HepG2 (cell line): Measurements from ENCODE around the gene NUBP1. TPM values are rescaled to one million over a fixed set of nuclear protein-coding genes. Genes with fewer than 3 reads are reported as not detected.

Experiments used
- ATAC-seq: fragments of 200-7000 bp; cut with Tn5 transposase; 3 replicates; pipeline ENCODE4 v1.9.1; 2020; ENCODE audit warnings: mild to moderate bottlenecking, moderate library complexity
- Bru-seq: library from RNA; stranded (reverse); fragments of 400-500 nt; gene quantifications from one replicate; lab custom pipeline; 2021; lab: Mats Ljungman, UMichigan
- BruChase-seq, 2 experiments: library from RNA; stranded (reverse); fragments of 400-500 nt; gene quantifications; one replicate each; lab custom pipeline; 2021; lab: Mats Ljungman, UMichigan
- BruUV-seq: library from RNA; stranded (reverse); fragments of 400-500 nt; replicated peaks from 2 replicates; lab custom pipeline; 2021; lab: Mats Ljungman, UMichigan
- CTCF ChIA-PET: fragments of 300-600 bp; formaldehyde crosslinking; extraction: SDS; loops from one replicate; lab custom pipeline; 2021; ENCODE audit warnings: low total read pairs, inconsistent platforms, low intra/inter-chr PET ratio; lab: Yijun Ruan, JAX
- POLR2A ChIA-PET: fragments of 350-600 bp; sonication (Branson Sonifier 250); formaldehyde crosslinking; loops from one replicate; lab custom pipeline; 2020; ENCODE audit warnings: antibody characterized with exemption, inconsistent platforms; lab: Yijun Ruan, JAX
- DNase-seq: peaks from one replicate; pipeline ENCODE4 v3.0.0-alpha.2; 2015; ENCODE audit warnings: low spot score
- FAIRE-seq: peaks from 3 replicates; lab custom pipeline; 2011; peaks lifted over from hg19 to GRCh38; lab: Jason Lieb, UNC
- H2AFZ ChIP-seq: one replicate; pipeline ENCODE4 v1.6.1; 2011; ENCODE audit warnings: low read length, inconsistent platforms
- H3K27ac ChIP-seq: fragments of 300-600 bp; 3 replicates; pipeline ENCODE4 v1.8.0; 2011; ENCODE audit warnings: mixed run types, mild to moderate bottlenecking, mixed read lengths, low read length, inconsistent platforms; ENCODE audit not compliant: insufficient read depth; ENCODE audit errors: extremely low read length
- H3K27me3 ChIP-seq, 2 experiments: fragments of 200-600 bp in 1 of 2; 2 replicates in 1 of 2; 3 replicates in 1 of 2; pipeline versions ENCODE4 v1.6.0 to v1.8.0; 2011; ENCODE audit warnings: low read length in 2 of 2, mild to moderate bottlenecking in 2 of 2, moderate library complexity in 2 of 2, inconsistent platforms in 1 of 2; ENCODE audit not compliant: insufficient read depth in 2 of 2, control insufficient read depth in 1 of 2
- H3K36me3 ChIP-seq, 2 experiments: fragments of 200-600 bp in 1 of 2; replicated peaks in 1 of 2; 2 replicates in 1 of 2; 3 replicates in 1 of 2; pipeline versions ENCODE4 v1.5.1 to v1.8.0; 2011; ENCODE audit warnings: low read length in 2 of 2, inconsistent platforms in 1 of 2; ENCODE audit not compliant: insufficient read depth in 2 of 2, control insufficient read depth in 1 of 2
- H3K4me1 ChIP-seq: 2 replicates; pipeline ENCODE4 v1.5.1; 2012; ENCODE audit warnings: low read length, inconsistent platforms; ENCODE audit not compliant: insufficient read depth
- H3K4me2 ChIP-seq: 2 replicates; pipeline ENCODE4 v1.6.0; 2011; ENCODE audit warnings: low read depth, low read length, inconsistent platforms
- H3K4me3 ChIP-seq, 3 experiments: fragments of 200-600 bp in 1 of 3; sonication (generic), shearing (Covaris generic) in 1 of 3; replicated peaks in 1 of 3; 2 replicates each; pipeline ENCODE4 v1.5.1; 2011 to 2016; ENCODE audit warnings: low read length in 3 of 3, inconsistent platforms in 2 of 3, low read depth in 2 of 3, mild to moderate bottlenecking in 2 of 3, control low read depth in 1 of 3, mixed read lengths in 1 of 3; ENCODE audit not compliant: insufficient read depth in 1 of 3
- H3K79me2 ChIP-seq: one replicate; pipeline ENCODE4 v1.6.1; 2011; ENCODE audit warnings: low read length, inconsistent platforms; ENCODE audit not compliant: insufficient read depth
- H3K9ac ChIP-seq: 2 replicates; pipeline ENCODE4 v1.6.0; 2011; ENCODE audit warnings: mild to moderate bottlenecking, low read depth, low read length, inconsistent platforms; ENCODE audit not compliant: insufficient read depth
- H3K9me3 ChIP-seq: 2 replicates; pipeline ENCODE4 v1.5.1; 2012; ENCODE audit warnings: mild to moderate bottlenecking, low read length
- H4K20me1 ChIP-seq: 2 replicates; pipeline ENCODE4 v1.6.0; 2011; ENCODE audit warnings: inconsistent platforms, mild to moderate bottlenecking, low read length, moderate library complexity; ENCODE audit not compliant: insufficient read depth
- ATF7 ChIP-seq, 2 experiments: fragments of 450-650 bp in 1 of 2; sonication (generic) in 1 of 2; formaldehyde crosslinking in 1 of 2; IDR thresholded peaks; 2 replicates each; pipeline versions ENCODE4 v1.4.0 to v1.6.1; 2016 to 2020; ENCODE audit warnings: antibody characterized with exemption in 1 of 2, mild to moderate bottlenecking in 1 of 2, missing genetic modification reagents in 1 of 2
- EZH2 ChIP-seq: conservative IDR thresholded peaks from 2 replicates; pipeline ENCODE4 v1.6.1; 2012; ENCODE audit warnings: mild to moderate bottlenecking, low read depth, low read length, moderate library complexity
- HNF4G ChIP-seq, 2 experiments: sonication (generic) in 1 of 2; formaldehyde crosslinking in 1 of 2; IDR thresholded peaks; 2 replicates each; pipeline versions ENCODE4 v1.4.0 to v1.6.1; 2011 to 2020; ENCODE audit warnings: borderline replicate concordance in 2 of 2, low read depth in 2 of 2, mild to moderate bottlenecking in 2 of 2, low read length in 1 of 2, missing genetic modification reagents in 1 of 2, moderate library complexity in 1 of 2
- MAF1 ChIP-seq: sonication (generic); formaldehyde crosslinking; IDR thresholded peaks from 2 replicates; pipeline ENCODE4 v1.5.0; 2020; ENCODE audit warnings: missing genetic modification reagents, borderline replicate concordance
- NCOA1 ChIP-seq: sonication (generic); formaldehyde crosslinking; IDR thresholded peaks from 2 replicates; pipeline ENCODE4 v1.9.0; 2021; ENCODE audit warnings: missing genetic modification reagents
- PAF1 ChIP-seq: IDR thresholded peaks from 2 replicates; pipeline ENCODE4 v1.6.1; 2016; ENCODE audit warnings: missing genetic modification reagents, missing compliant biosample characterization
- RFXAP ChIP-seq: sonication (generic); formaldehyde crosslinking; IDR thresholded peaks from 2 replicates; pipeline ENCODE4 v1.4.0; 2020; ENCODE audit warnings: missing genetic modification reagents, borderline replicate concordance
- TIGD3 ChIP-seq: sonication (generic); formaldehyde crosslinking; IDR thresholded peaks from 2 replicates; pipeline ENCODE4 v1.5.1; 2020; ENCODE audit warnings: mild to moderate bottlenecking, missing genetic modification reagents, borderline replicate concordance
- TRAFD1 ChIP-seq: sonication (generic); formaldehyde crosslinking; IDR thresholded peaks from 2 replicates; pipeline ENCODE4 v1.5.1; 2020; ENCODE audit warnings: missing genetic modification reagents, mild to moderate bottlenecking, borderline replicate concordance
- TRIM24 ChIP-seq: sonication (generic); formaldehyde crosslinking; IDR thresholded peaks from 2 replicates; pipeline ENCODE4 v1.8.0; 2022; ENCODE audit warnings: mild to moderate bottlenecking, missing genetic modification reagents
- ZNF616 ChIP-seq: sonication (generic); formaldehyde crosslinking; IDR thresholded peaks from 2 replicates; pipeline ENCODE4 v1.5.0; 2020; ENCODE audit warnings: low read depth, mild to moderate bottlenecking, missing genetic modification reagents
- ZNF891 ChIP-seq: sonication (generic); formaldehyde crosslinking; IDR thresholded peaks from 2 replicates; pipeline ENCODE4 v1.5.0; 2020; ENCODE audit warnings: mild to moderate bottlenecking, missing genetic modification reagents
- WGBS: methylation state at CpG from one replicate; pipeline ENCODE4 v1.1.6; 2017; ENCODE audit warnings: low lambda C conversion rate; 5-methylcytosine and 5-hydroxymethylcytosine counted together
- in situ Hi-C: cut with HindIII; loops from 2 replicates; pipeline ENCODE4 v1.10.0; 2017; ENCODE audit warnings: low pct_unique_long_range_greater_than_20kb; ENCODE audit not compliant: extremely low pct_ligation_motif_present
- intact Hi-C: fragments of 100-400 bp; cut with micrococcal nuclease; formaldehyde crosslinking; loops from one replicate; pipeline ENCODE4 v1.10.0; 2022; ENCODE audit not compliant: unreplicated experiment
- long read RNA-seq, 2 experiments: library from RNA in 1 of 2; library from polyadenylated mRNA in 1 of 2; stranded (forward) in 1 of 2; unstranded in 1 of 2; transcript quantifications; one replicate each; pipeline ENCODE4 v2.0.0, GENCODE V29; 2019 to 2022
- polyA minus RNA-seq, 3 experiments: library from RNA; depleted of rRNA, polyadenylated mRNA; stranded (reverse); fragments of >200 nt; gene quantifications; 2 replicates each; pipeline ENCODE4 v1.2.3, GENCODE V29; 2011; ENCODE audit warnings: low replicate concordance in 1 of 3
- polyA plus RNA-seq, 8 experiments: library from polyadenylated mRNA; depleted of rRNA in 3 of 8; stranded (reverse) in 7 of 8; unstranded in 1 of 8; fragments of >200 nt; fragmentation: Illumina TruSeq in 4 of 8; extraction: Trizol in 4 of 8; gene quantifications; 2 replicates each; pipeline versions ENCODE4 v1.2.1 to v1.2.3, GENCODE V29; 2011 to 2016; ENCODE audit warnings: low read depth in 4 of 8, missing spikeins in 1 of 8, mixed read lengths in 1 of 8; ENCODE audit not compliant: insufficient read depth in 1 of 8
- total RNA-seq, 5 experiments: library from RNA; depleted of rRNA; stranded (reverse); fragments of >200 nt; fragmentation: Illumina TruSeq; extraction: Trizol; gene quantifications; 2 replicates each; pipeline ENCODE4 v1.2.3, GENCODE V29; 2016; ENCODE audit warnings: low read depth in 1 of 5

The NUBP1 gene
- total RNA-seq (2016; rRNA removed; fragmentation: Illumina TruSeq; extraction: Trizol) (70.4 and 85.8 TPM in 2 replicates), polyA plus RNA-seq (2011; rRNA removed) (53.5 and 53.9 TPM in 2 replicates), polyA minus RNA-seq (2011; rRNA and poly(A)+ RNA removed; ENCODE audit: low replicate concordance) (26.5 and 26.6 TPM in 2 replicates), Bru-seq, nascent RNA (percentile 80 among the genes with signal in this experiment), BruChase-seq, experiment 1, labeled RNA remaining after a 6-hour chase (percentile 78 among the genes with signal in this experiment), BruChase-seq, experiment 2, labeled RNA remaining after a 2-hour chase (percentile 78 among the genes with signal in this experiment)
- 16.4 and 18.5 TPM in 2 replicates for total RNA-seq (2016; cell fraction: cytosol; rRNA removed; fragmentation: Illumina TruSeq; extraction: Trizol; ENCODE audit: low read depth)
- total RNA-seq (2016; cell fraction: insoluble cytoplasmic fraction; rRNA removed; fragmentation: Illumina TruSeq; extraction: Trizol): 72.4 and 82.8 TPM in 2 replicates
- total RNA-seq (2016; cell fraction: membrane; rRNA removed; fragmentation: Illumina TruSeq; extraction: Trizol): 22.6 and 30.6 TPM in 2 replicates
- 19.6 and 33.1 TPM in 2 replicates for total RNA-seq (2016; cell fraction: nucleus; rRNA removed; fragmentation: Illumina TruSeq; extraction: Trizol)
- polyA plus RNA-seq (2011; cell fraction: cytosol; rRNA removed): 62.7 and 64.9 TPM in 2 replicates
- polyA plus RNA-seq (2011; cell fraction: nucleus; rRNA removed): 24.6 and 28.0 TPM in 2 replicates
- polyA plus RNA-seq (2012): 50.9 and 51.9 TPM in 2 replicates
- polyA plus RNA-seq (2016; cell fraction: cytosol; fragmentation: Illumina TruSeq; extraction: Trizol; ENCODE audit: low read depth): 11.7 and 13.3 TPM in 2 replicates
- 83.5 and 86.0 TPM in 2 replicates for polyA plus RNA-seq (2016; cell fraction: insoluble cytoplasmic fraction; fragmentation: Illumina TruSeq; extraction: Trizol; ENCODE audit: low read depth)
- polyA plus RNA-seq (2016; cell fraction: membrane; fragmentation: Illumina TruSeq; extraction: Trizol; ENCODE audit: low read depth): 23.4 and 24.0 TPM in 2 replicates
- polyA plus RNA-seq (2016; cell fraction: nucleus; fragmentation: Illumina TruSeq; extraction: Trizol; ENCODE audit: insufficient read depth, low read depth): 45.2 and 55.4 TPM in 2 replicates
- polyA minus RNA-seq (2011; cell fraction: cytosol; rRNA and poly(A)+ RNA removed): 21.1 and 23.4 TPM in 2 replicates
- 14.0 and 17.6 TPM in 2 replicates for polyA minus RNA-seq (2011; cell fraction: nucleus; rRNA and poly(A)+ RNA removed)
- long read RNA-seq, experiment 1, transcript NUBP1-201 (11 exons, 1,228 nt): major isoform, 68 of 90 reads
- long read RNA-seq, experiment 1, partial matches to known transcripts: 14 of 90 reads
- long read RNA-seq, experiment 1, other reads (novel, unspliced or antisense): 6 of 90 reads
- long read RNA-seq, experiment 2, transcript NUBP1-201 (11 exons, 1,228 nt): major isoform, 81 of 127 reads
- long read RNA-seq, experiment 2, partial matches to known transcripts: 21 of 127 reads
- long read RNA-seq, experiment 2, other reads (novel, unspliced or antisense): 21 of 127 reads

DNA sequence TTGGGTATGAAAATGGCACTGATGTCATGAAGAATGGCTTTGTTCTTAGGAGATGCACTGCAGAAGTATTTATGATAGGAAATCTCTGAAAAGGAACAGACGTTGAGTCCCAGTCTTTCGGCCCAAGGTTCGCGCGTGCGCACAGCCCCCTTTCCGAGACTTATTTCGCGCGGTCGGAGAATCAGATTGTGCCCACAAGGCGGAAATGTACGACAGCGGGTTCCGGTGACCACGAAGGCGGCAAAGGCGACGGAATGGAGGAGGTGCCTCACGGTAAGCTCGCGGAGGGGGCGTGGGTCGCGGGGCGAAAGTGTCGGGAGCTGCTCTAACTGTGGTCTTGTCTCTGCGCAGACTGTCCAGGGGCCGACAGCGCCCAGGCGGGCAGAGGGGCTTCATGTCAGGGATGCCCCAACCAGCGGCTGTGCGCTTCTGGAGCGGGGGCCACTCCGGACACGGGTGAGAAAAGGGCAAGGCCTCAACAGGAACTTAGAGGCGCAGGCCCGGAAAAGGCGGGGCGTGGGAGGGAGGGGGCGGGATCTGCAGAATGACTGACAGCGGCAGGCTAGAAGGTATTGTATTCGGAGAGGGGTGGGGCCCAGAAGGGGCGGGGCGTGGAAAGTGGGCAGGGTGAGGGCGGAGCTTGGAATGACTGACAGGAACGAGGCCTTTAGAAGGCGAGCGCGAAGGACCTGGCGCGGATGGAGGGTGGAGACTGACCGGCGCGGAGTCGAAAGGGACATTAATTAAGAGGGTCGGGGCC, at the start of gene NUBP1:
NUBP1 (plus strand) TSS at position 233 of the 760 bp plus-strand sequence; CDS start at position 255, 22 bp downstream.
- no peaks in the 10 kb centered on the region for H4K20me1 ChIP-seq
- H2AFZ ChIP-seq: peak within 1 kb of the TSS; percentile 69
- POLR2A ChIA-PET: interaction anchor here (0.5 to 2.2 kb wide), 64 partner anchors 10 to 1930 kb away, joined by 3 to 31 read pairs (median 4); partner anchors contain the start of genes ATF7IP2, DEXI, EMP2 and HAPSTR1
- H3K36me3 ChIP-seq: peaks cover 3 to 15% of the 10 kb centered on the region in 2 experiments
- peak within 1 kb of the TSS; percentile 71 to 77 (median 74) for H3K4me3 ChIP-seq
- H3K79me2 ChIP-seq: no peaks in the 10 kb centered on the region
- ATAC-seq (peak; percentile 96), DNase-seq (peak; percentile 98), FAIRE-seq (peak; percentile 80)
- peak within 1 kb of the TSS; percentile 94 for H3K27ac ChIP-seq
- in situ Hi-C loops (loop anchor here (5.0 kb wide), 1 partner anchor 179 kb away; no protein-coding TSS in a partner anchor), intact Hi-C loops (loop anchor here (1.0 kb wide), 1 partner anchor 175 kb away; no protein-coding TSS in a partner anchor)
- no peaks in the 10 kb centered on the region; a peak in 1 of 5 replicates for H3K27me3 ChIP-seq
- H3K9ac ChIP-seq: peak within 1 kb of the TSS; percentile 95
- peak within 1 kb of the TSS; percentile 97 for H3K4me2 ChIP-seq
- CTCF ChIA-PET: no interaction called here
- TSS peak; percentile 88 for BruUV-seq
- H3K4me1 ChIP-seq: peaks cover 31% of the 10 kb centered on the region
- WGBS: under 1% methylated on average over 57 of the region's 57 CpGs
- no peaks in the 10 kb centered on the region for H3K9me3 ChIP-seq
- no peak; the same call in 1 of the 2 replicates for TF ChIP-seq MAF1
- TF ChIP-seq EZH2: no peak
- no peak for TF ChIP-seq PAF1 (CRISPR knock-in tag)
- TF ChIP-seq TIGD3 (CRISPR knock-in tag): peak; percentile 97
- no peak for TF ChIP-seq ATF7 (IDR thresholded peaks at IDR 0.05)
- 0 out of 2 replicates have a peak, but pooled peaks have one; percentile 84 for TF ChIP-seq ATF7 (CRISPR knock-in tag; IDR thresholded peaks at IDR 0.05)
- peak; percentile 82; the same call in 1 of the 2 replicates for TF ChIP-seq ZNF616 (CRISPR knock-in tag)
- peak; percentile 72; the same call in 1 of the 2 replicates for TF ChIP-seq RFXAP
- no peak for TF ChIP-seq HNF4G (IDR thresholded peaks at IDR 0.05; ENCODE audit: borderline replicate concordance, low read depth, low read length)
- no peak for TF ChIP-seq HNF4G (CRISPR knock-in tag; IDR thresholded peaks at IDR 0.05; ENCODE audit: borderline replicate concordance, low read depth)
- TF ChIP-seq TRIM24: no peak
- peak; percentile 98 for TF ChIP-seq TRAFD1 (CRISPR knock-in tag)
- peak; percentile 87 for TF ChIP-seq NCOA1 (CRISPR knock-in tag)
- TF ChIP-seq ZNF891 (CRISPR knock-in tag): peak; percentile 100
